GM12892 (cell line): ENCODE data around the gene SLC7A8.

Experiments
- POLR2A ChIP-seq: IDR thresholded peaks from 2 replicates; pipeline ENCODE4 v1.6.1; 2011; ENCODE audit warnings: low read depth, low read length, control low read depth
- POLR2AphosphoS5 ChIP-seq: IDR thresholded peaks from 2 replicates; pipeline ENCODE4 v1.6.1; 2011; ENCODE audit warnings: low read depth, low read length, control low read depth
- TAF1 ChIP-seq: IDR thresholded peaks from 2 replicates; pipeline ENCODE4 v1.6.1; 2011; ENCODE audit warnings: low read depth, mild to moderate bottlenecking, control low read depth, low read length, borderline replicate concordance

DNA sequence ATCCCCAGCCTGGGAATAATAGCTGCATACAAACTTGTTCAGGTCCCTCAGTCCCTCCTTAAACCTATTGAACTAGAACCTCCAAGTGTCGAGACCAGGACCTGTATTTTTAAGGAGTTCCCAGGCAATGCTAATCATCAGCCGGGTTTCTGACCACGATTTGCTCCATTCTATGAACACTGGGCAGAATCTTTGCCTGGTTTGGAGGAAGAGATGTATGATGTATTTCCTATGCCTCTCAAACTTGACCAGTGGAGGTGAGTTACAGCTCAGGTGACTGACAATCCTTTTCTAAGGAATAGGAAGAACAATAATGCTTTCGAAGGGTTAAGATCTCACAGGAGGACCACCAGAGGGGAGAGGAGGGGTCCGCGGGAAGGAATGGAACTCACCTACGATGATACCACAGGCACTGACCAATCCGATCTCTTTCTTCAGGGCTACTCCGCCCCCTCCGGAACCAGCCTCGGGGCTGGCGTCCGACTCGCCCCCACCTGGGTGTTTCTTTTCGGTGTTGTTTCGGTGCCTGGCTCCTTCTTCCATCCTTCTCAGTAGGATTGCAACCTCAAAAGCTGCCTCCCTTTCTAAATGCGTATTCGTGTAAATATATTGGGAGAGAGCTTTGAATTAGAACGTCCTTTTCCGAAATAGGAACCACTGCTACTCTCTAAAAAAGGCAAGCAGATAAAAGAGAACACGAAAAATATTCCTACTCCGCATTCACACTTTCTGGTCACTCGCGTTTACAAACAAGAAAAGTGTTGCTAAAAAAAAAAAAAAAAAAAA, 895 bp downstream of the SLC7A8 start:
- TF ChIP-seq TAF1: no peak
- no peak for TF ChIP-seq POLR2A
- TF ChIP-seq POLR2AphosphoS5: no peak
